GM12801 (cell line): Measurements from ENCODE around the gene S100A6.

Experiments
- CTCF ChIP-seq: IDR thresholded peaks from one replicate; pipeline ENCODE4 v1.5.1; 2011; ENCODE audit warnings: control low read depth; ENCODE audit not compliant: insufficient read length; ENCODE audit errors: extremely low read depth

Gene S100A6

GRCh38 chr1:153573351-153573750 is 37.6 kb upstream of the S100A6 start:
- no peak for TF ChIP-seq CTCF

DNA sequence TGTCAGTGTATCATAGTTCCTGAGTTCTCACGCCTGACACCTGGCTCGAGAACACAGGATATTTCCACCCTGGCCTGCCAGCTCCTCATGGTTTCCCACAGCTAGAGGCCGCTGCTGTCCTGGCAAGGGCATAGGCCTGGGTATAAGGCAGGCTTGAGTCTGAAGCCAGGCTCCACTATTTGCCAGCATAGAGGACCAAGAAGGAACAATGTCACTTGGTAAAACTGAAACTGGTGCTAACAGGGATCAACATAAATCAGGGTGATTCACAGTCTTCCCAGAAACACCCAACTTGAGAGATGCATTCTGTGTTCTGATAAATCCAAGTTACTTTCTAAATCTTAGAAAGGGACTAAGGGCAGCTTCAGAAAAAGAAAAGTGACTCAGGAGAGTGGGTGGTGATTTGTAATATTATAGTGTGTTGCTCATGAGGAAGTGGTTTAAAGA is 36.8 kb upstream of the S100A6 start:
- TF ChIP-seq CTCF = no peak

- no peak for TF ChIP-seq CTCF
Observed at GRCh38 chr1:153571706-153572105, 35.9 kb upstream of the S100A6 start.

DNA sequence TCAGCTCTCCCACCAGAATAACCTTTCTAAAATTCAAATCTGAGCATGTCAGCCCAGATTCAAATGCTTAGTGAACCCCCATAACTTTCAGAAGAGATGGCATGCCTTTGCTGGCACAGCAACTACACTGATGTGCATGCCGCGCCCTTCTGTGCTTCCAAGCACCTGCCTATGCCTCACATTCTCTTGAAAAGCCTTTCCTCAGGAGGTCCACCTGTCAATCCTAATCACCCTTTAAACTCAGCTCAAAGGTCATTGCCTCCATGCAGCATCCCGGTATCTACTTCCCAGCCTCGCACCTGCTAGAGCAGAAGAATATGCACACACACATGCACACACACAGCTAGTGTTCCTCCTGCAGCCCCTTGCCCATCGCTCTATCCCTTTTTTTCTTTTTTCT is 35.1 kb upstream of the S100A6 start:
- no peak for TF ChIP-seq CTCF

- TF ChIP-seq CTCF = no peak
Observed at GRCh38 chr1:153569465-153569864, 33.7 kb upstream of the S100A6 start.

DNA sequence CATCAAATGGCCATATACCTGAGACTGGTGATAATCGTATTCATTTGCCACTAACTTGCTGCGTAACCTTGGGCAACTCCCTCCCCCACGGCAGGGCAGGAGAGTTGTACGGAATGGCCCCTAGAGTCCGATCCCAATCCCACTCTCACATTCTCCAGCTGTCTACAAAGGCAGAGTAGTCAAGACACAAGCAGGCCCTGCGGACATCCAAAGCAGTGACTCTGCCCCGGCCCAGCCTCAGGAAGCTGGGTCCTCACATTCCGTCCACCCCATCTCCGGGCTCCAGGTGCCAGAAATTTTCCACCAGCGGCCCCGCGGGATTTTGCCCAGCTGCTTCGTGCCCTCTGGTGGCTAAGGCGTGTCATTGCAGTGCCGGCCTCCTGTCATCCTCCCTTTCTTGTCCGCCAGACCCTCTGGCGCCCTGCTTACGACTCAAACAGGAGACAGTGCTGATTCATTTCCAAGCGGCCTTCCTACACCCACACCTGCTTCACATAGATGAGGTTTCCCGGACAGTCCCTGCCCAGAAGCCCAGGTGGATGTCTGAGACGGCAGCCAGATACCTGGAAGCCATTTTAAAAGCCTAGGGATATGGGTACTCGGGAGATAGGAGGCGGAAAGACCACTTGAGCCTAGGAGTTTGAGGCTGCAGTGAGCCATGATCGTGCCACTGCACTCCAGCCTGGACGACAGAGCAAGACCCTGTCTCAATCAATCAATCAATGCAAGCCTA is 32.7 kb upstream of the S100A6 start:
- TF ChIP-seq CTCF = peak; percentile 78

GRCh38 chr1:153567621-153568366 is 32.0 kb upstream of the S100A6 start:
- TF ChIP-seq CTCF = no peak
